GM18508 (cell line): ENCODE results near the gene WDR86.

ENCODE experiments used
- ATAC-seq: cut with Tn5 transposase; IDR thresholded peaks from one replicate; pipeline ENCODE4 v1.9.1; 2021; ENCODE audit warnings: moderate number of reproducible peaks; ENCODE audit not compliant: insufficient read depth, unreplicated experiment

The WDR86 gene

GRCh38 chr7:151440799-151441445 is 31.1 kb upstream of the WDR86 start:
- no peak for ATAC-seq

- ATAC-seq: no peak
These were observed 30.3 kb upstream of the WDR86 start, which contains the start of gene CRYGN for GRCh38 chr7:151439855-151440798. TSS of gene CRYGN (minus strand) at chr7:151440141. CDS start at chr7:151439917, 224 bp downstream.

- no peak for ATAC-seq
These were observed 29.2 kb upstream of the WDR86 start for GRCh38 chr7:151438864-151439601.

- ATAC-seq: no peak
These were observed 28.2 kb upstream of the WDR86 start for GRCh38 chr7:151437866-151438516.

- ATAC-seq: no peak
These were observed 27.3 kb upstream of the WDR86 start for GRCh38 chr7:151437159-151437553.

GRCh38 chr7:151436446-151437158 is 26.8 kb upstream of the WDR86 start:
- ATAC-seq: no peak

GRCh38 chr7:151435971-151436370 is 26.1 kb upstream of the WDR86 start:
- ATAC-seq: no peak

GRCh38 chr7:151435103-151435916 is 25.5 kb upstream of the WDR86 start:
- no peak for ATAC-seq

GRCh38 chr7:151434549-151434948 is 24.7 kb upstream of the WDR86 start:
- ATAC-seq: no peak

GRCh38 chr7:151433721-151434400 is 24.0 kb upstream of the WDR86 start:
- ATAC-seq: no peak

GRCh38 chr7:151432658-151433521 is 23.1 kb upstream of the WDR86 start:
- ATAC-seq: no peak

- ATAC-seq: no peak
These were observed 22.0 kb upstream of the WDR86 start for GRCh38 chr7:151431768-151432311.

GRCh38 chr7:151431281-151431767 is 21.5 kb upstream of the WDR86 start:
- no peak for ATAC-seq

GRCh38 chr7:151430391-151431205 is 20.8 kb upstream of the WDR86 start:
- ATAC-seq: no peak

GRCh38 chr7:151429560-151430331 is 19.9 kb upstream of the WDR86 start:
- ATAC-seq: no peak

- ATAC-seq: no peak
These were observed 19.4 kb upstream of the WDR86 start for GRCh38 chr7:151429237-151429559.
